HG03558 (cell line): Measurements from ENCODE around the gene NTRK1.

Source experiments
- ATAC-seq: cut with Tn5 transposase; IDR thresholded peaks from one replicate; pipeline ENCODE4 v1.9.1; 2021; ENCODE audit warnings: moderate number of reproducible peaks; ENCODE audit not compliant: unreplicated experiment; ENCODE audit errors: extremely low read depth

NTRK1 gene

GRCh38 chr1:156894711-156895454 lies 34.2 kb downstream of the NTRK1 start:
- ATAC-seq = no peak

GRCh38 chr1:156895455-156895812 lies 34.8 kb downstream of the NTRK1 start:
- ATAC-seq = no peak

DNA sequence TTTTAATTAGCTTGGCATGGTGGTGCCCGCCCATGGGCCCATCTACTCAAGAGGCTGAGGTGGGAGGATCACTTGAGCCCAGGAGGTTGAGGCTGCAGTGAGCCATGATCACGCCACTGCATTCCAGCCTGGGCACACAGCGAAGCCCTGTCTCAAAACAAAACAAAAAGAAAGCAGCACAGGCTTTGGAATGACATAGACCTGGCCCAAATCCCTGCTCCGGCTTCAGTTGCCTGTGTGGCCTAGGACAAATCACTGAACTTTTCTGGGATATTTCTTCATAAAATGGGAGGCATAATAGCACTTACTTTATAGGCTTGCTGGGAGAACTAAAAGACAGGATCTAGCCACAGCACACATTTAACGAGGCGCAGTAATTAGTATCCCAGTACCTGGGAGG lies 35.3 kb downstream of the NTRK1 start:
- no peak for ATAC-seq

- ATAC-seq = no peak
These were observed 35.9 kb downstream of the NTRK1 start for GRCh38 chr1:156896490-156897033.

GRCh38 chr1:156897078-156897825 lies 36.6 kb downstream of the NTRK1 start:
- ATAC-seq = no peak

- ATAC-seq = no peak
These were observed 37.5 kb downstream of the NTRK1 start for GRCh38 chr1:156898161-156898566.

DNA sequence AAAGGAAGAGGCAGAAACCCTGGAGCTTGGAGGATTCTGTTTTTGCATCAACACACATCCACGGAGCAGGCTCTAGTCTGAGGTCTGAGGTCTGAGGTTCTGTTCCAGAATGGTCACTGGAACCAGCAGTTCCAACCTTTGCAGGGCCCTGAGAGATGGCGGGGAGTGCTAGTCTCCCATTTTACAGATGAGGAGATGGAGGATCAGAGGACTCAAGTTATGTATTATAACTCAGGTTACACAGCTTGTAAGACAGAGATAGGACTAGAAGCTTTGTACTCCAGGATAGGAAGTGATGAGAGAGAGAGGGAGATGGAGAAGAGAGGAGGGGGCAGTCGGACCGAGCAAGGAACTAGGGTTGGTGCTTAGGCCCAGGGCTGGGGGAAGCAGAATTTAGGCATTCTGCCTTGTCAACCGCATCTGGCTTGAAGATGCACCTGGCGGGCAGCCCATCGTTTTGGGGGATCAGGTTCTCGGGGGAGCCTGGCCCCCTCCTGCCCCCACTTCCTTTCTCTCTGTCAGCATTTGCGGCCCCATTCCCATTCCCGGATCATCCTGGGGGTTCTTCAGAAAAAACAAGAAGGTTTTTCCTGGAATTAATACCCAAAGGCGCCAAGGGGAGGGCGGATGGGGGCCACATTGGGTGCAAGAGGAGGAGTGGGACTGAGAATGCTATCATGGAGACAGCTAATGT lies 38.5 kb downstream of the NTRK1 start:
- no peak for ATAC-seq

DNA sequence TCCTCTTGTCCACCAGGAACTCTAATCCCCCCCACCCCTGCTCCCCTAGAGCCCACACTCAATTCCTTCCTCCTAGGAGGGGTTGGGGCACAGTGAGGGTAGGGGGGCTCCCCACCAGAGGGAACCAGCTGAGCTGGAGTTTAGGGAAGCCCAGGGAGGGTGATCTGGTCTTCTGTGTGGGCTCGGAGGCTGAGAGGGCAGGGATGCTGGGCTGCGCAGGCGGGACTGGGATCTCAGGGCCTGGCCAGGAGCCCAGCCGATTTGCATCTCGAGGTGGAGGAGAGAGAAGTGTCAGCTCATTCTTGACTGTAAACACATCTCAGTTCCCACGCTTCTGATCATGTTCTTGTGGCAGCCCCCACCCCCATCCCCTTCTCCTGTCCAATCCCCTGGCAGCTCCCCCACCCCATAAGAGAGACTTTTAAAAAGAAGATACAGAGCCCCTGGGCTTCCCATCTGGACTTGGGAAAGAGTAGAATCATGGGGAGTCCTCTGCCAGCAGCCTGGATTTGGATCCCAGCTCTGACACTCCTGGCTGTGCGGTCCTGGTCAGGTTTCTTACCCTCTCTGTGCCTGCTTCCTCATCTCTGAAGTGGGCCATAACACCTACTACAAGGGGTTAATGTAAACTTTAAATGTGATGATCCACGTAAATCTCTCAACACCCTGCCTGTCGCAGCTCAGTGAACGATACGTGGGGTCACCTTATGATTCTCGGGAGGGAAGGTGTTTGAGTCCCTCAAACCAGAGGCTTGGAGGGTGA lies 39.5 kb downstream of the NTRK1 start:
- no peak for ATAC-seq

- no peak for ATAC-seq
These were observed 40.4 kb downstream of the NTRK1 start for GRCh38 chr1:156900896-156901589.

- ATAC-seq = no peak
These were observed 40.9 kb downstream of the NTRK1 start for GRCh38 chr1:156901590-156901900.

DNA sequence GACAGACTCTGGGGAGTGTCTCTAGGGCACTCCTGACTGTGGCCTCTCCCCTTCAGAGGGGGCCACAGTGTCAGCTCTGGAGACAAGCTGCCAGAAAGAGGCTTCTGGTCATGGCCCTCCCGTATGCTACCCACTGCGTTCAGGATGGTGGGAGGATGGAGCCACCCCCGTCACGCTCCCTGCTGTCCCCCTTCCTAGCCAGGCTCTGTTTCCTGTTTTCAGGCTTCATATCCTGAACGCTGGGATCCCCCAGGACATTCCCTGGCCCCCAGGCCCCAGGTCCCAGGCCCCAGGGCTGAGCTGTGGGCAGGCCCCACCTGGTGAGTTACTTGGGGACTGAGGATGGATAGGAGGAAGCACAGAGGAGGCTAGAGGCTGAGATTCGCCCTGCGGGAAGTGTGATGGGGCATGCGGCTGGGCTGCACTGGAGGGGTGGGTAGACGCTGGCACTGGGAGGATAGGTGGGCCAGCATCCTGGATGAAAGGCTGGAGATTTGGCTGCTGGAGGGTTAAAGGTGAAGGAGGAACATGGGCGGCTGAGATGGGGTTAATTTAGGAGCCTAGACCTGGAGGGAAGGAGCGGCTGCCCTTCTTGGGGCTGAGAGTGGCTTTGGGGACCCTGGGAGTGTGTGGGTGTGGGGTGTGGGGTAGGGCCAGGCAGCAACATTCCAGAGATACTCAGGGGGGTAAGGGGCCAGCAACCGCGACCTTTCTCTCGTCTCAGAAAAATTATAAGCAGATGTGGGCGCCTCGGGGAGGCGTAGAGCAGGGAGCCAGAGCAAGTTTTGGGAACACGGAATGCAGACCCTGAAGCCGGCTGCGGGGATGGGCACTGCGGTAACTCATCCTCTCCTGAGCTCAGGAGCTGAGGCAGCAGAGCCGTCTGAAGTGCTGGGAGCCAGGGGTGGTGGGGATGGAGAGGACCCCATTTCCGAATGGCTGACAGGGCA lies 41.6 kb downstream of the NTRK1 start:
- ATAC-seq = no peak

GRCh38 chr1:156903328-156904091 lies 42.8 kb downstream of the NTRK1 start:
- ATAC-seq = no peak

GRCh38 chr1:156904187-156904959 lies 43.7 kb downstream of the NTRK1 start:
- ATAC-seq = no peak

DNA sequence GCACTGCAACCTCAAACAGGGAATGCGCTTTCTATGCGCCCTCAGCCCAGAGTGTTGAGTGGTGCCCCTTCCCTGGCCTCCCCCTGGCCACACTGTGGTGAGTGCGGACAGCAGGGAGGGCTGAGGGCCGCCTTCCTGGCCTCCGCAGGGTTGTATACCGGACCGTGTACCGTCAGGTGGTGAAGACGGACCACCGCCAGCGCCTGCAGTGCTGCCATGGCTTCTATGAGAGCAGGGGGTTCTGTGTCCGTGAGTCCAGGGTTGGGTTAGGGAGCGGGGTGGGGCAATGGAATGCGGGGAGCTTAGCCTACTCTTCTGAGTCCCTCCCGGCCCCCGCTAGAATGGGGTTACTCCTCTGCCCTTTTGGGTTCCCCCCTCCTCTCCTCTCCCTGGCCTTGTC lies 44.5 kb downstream of the NTRK1 start:
- ATAC-seq = no peak

- ATAC-seq = no peak
These were observed 45.0 kb downstream of the NTRK1 start for GRCh38 chr1:156905651-156906050.

GRCh38 chr1:156906206-156906906 lies 45.7 kb downstream of the NTRK1 start:
- ATAC-seq = no peak

- no peak for ATAC-seq
These were observed 47.9 kb downstream of the NTRK1 start for GRCh38 chr1:156908541-156908940.
